Measurements from ENCODE around the gene SORCS1.

The SORCS1 gene

DNA sequence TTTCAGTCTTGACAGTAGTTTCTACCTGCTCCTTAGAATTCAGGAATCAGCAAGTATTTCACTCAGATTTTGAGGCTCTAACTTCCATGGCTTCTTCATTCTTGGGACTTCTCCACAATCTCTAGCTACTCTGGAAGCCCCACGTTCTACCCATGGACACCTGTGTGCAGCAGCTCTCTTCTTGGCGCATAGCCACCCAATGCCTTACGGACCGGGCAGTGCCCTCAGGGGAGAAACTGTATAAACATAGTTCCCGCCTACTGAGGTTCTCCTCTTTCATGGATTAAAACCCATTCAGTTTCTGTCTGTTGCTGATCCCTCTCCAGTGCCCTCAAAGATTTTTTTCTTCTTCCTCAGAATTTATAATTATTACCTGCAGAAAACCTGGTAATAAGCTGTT, 177.1 kb downstream of the SORCS1 start:
- no peaks in the 10 kb centered on the region for H3K79me2 ChIP-seq (ENCODE audit: control insufficient read depth, low read length)
- no peaks in the 10 kb centered on the region for H3K9me2 ChIP-seq (replicated peaks; ENCODE audit: control insufficient read depth, low read length)
- no peak overlapping the region for H3K4me3 ChIP-seq (ENCODE audit: low read length)
- no peak overlapping the region for H3K27ac ChIP-seq (ENCODE audit: low read depth, low read length)
- H3F3A ChIP-seq (ENCODE audit: control insufficient read depth, insufficient read depth), result no peaks in the 10 kb centered on the region
- no peaks in the 10 kb centered on the region for H3K36me3 ChIP-seq (ENCODE audit: control insufficient read depth, low read length)
- H3K9me3 ChIP-seq (ENCODE audit: control insufficient read depth, insufficient read depth, low read length), result no peaks in the 10 kb centered on the region
- H3K4me1 ChIP-seq (ENCODE audit: control insufficient read depth, low read length), result no peaks in the 10 kb centered on the region
- TF ChIP-seq, protein P1, sequence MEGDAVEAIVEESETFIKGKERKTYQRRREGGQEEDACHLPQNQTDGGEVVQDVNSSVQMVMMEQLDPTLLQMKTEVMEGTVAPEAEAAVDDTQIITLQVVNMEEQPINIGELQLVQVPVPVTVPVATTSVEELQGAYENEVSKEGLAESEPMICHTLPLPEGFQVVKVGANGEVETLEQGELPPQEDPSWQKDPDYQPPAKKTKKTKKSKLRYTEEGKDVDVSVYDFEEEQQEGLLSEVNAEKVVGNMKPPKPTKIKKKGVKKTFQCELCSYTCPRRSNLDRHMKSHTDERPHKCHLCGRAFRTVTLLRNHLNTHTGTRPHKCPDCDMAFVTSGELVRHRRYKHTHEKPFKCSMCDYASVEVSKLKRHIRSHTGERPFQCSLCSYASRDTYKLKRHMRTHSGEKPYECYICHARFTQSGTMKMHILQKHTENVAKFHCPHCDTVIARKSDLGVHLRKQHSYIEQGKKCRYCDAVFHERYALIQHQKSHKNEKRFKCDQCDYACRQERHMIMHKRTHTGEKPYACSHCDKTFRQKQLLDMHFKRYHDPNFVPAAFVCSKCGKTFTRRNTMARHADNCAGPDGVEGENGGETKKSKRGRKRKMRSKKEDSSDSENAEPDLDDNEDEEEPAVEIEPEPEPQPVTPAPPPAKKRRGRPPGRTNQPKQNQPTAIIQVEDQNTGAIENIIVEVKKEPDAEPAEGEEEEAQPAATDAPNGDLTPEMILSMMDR (IDR thresholded peaks at IDR 0.05; ENCODE audit: low read depth, low read length, poor library complexity, severe bottlenecking), result no peak
- TF ChIP-seq EZH2phosphoT487 (IDR thresholded peaks at IDR 0.05; ENCODE audit: borderline replicate concordance, low read length), result no peak
- no peaks in the 10 kb centered on the region for H3K27me3 ChIP-seq (ENCODE audit: control insufficient read depth, low read length)
- no peaks in the 10 kb centered on the region for H4K20me1 ChIP-seq (ENCODE audit: control insufficient read depth, insufficient read depth, low read depth, low read length)
- H3K4me2 ChIP-seq (ENCODE audit: low read length), result no peak overlapping the region

DNA sequence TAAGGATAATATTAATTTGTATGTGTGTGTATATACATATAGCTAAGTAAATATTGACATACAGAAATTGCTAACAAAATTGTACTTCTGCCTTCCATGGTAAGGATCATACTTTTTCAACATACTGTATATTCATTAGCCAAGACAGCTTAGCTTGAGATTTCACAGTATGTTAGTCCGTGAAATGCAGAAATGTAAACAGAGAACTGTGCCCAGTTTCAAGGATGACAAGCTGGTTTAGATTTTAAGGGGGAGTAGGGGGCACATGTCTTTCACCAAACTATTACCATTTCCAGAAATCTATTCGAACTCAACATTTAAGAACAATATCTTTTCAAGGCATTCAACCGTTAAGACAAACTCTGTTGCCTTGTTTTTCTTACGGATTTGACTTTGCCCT, 182.2 kb downstream of the SORCS1 start:
- no peaks in the 10 kb centered on the region for H3K9me2 ChIP-seq (replicated peaks; ENCODE audit: control insufficient read depth, low read length)
- TF ChIP-seq EZH2phosphoT487 (IDR thresholded peaks at IDR 0.05; ENCODE audit: borderline replicate concordance, low read length), result no peak
- TF ChIP-seq, protein P1 (IDR thresholded peaks at IDR 0.05; ENCODE audit: low read depth, low read length, poor library complexity, severe bottlenecking), result no peak
- no peaks in the 10 kb centered on the region for H3K4me1 ChIP-seq (ENCODE audit: control insufficient read depth, low read length)
- no peak overlapping the region for H3K27ac ChIP-seq (ENCODE audit: low read depth, low read length)
- H3F3A ChIP-seq (ENCODE audit: control insufficient read depth, insufficient read depth), result no peaks in the 10 kb centered on the region
- no peaks in the 10 kb centered on the region for H3K9me3 ChIP-seq (ENCODE audit: control insufficient read depth, insufficient read depth, low read length)
- H3K4me2 ChIP-seq (ENCODE audit: low read length), result no peak overlapping the region
- H3K36me3 ChIP-seq (ENCODE audit: control insufficient read depth, low read length), result no peaks in the 10 kb centered on the region
- no peaks in the 10 kb centered on the region for H4K20me1 ChIP-seq (ENCODE audit: control insufficient read depth, insufficient read depth, low read depth, low read length)
- H3K27me3 ChIP-seq (ENCODE audit: control insufficient read depth, low read length), result no peaks in the 10 kb centered on the region
- H3K4me3 ChIP-seq (ENCODE audit: low read length), result no peak overlapping the region
- H3K79me2 ChIP-seq (ENCODE audit: control insufficient read depth, low read length), result no peaks in the 10 kb centered on the region

DNA sequence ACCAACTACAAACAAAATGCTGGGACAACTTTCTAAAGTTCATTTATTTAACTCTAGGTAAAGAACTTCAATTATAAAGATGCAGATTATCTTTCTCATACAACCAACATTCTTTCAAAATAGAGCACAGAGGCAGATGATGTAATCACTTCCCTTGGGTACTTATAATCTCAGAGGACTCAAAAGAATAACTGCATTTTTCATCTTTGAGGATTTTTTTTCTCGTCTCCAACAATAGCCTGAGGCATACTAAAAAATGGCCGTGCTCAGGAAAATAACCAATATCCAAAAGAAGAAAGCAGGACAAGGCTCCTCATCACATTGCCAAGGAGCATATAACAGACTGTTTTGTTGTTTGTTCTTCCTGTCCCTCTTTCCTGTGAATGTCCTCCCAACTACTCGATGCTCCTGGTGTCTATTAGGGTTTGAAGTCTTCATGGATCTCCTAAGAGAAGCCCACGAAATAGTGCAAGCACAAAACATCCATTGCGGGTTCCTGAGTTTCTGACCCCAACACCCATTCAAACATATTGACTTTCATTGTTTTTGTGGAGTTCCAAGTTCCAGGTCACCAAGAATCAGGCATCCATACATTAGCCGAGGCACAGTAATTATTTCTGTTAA, 182.9 kb downstream of the SORCS1 start:
- Histone ChIP-seq H3K79me2 (ENCODE audit: control insufficient read depth, low read length) (no peaks in the 10 kb centered on the region), H3K4me1 (ENCODE audit: control insufficient read depth, low read length) (no peaks in the 10 kb centered on the region), H3K36me3 (ENCODE audit: control insufficient read depth, low read length) (no peaks in the 10 kb centered on the region), H3K4me2 (ENCODE audit: low read length) (no peak overlapping the region), H3K9me3 (ENCODE audit: control insufficient read depth, insufficient read depth, low read length) (no peaks in the 10 kb centered on the region), H3K9me2 (replicated peaks; ENCODE audit: control insufficient read depth, low read length) (no peaks in the 10 kb centered on the region), H3F3A (ENCODE audit: control insufficient read depth, insufficient read depth) (no peaks in the 10 kb centered on the region), H3K27me3 (ENCODE audit: control insufficient read depth, low read length) (no peaks in the 10 kb centered on the region), H3K4me3 (ENCODE audit: low read length) (no peak overlapping the region), H4K20me1 (ENCODE audit: control insufficient read depth, insufficient read depth, low read depth, low read length) (no peaks in the 10 kb centered on the region), H3K27ac (ENCODE audit: low read depth, low read length) (no peak overlapping the region)
- no peak for TF ChIP-seq EZH2phosphoT487 (IDR thresholded peaks at IDR 0.05; ENCODE audit: borderline replicate concordance, low read length)
- TF ChIP-seq, protein P1 (IDR thresholded peaks at IDR 0.05; ENCODE audit: low read depth, low read length, poor library complexity, severe bottlenecking), result no peak
